ENCODE data around the gene MEGF6.

GRCh38 chr1:3649342-3650247 is 38.3 kb upstream of the MEGF6 start, which contains the start of gene WRAP73:
- TF ChIP-seq CTCF (IDR thresholded peaks at IDR 0.05): no peak
- TF ChIP-seq EP300 (IDR thresholded peaks at IDR 0.05): no peak
- peak; percentile 24 to 36 for TF ChIP-seq POLR2A (IDR thresholded peaks at IDR 0.05)
- TF ChIP-seq POLR2AphosphoS5 (IDR thresholded peaks at IDR 0.05): peak in 2 of 3 donors; percentile 9 to 72

Measured in suprapubic skin (tissue), 4 donors.